HG03097 (cell line): ENCODE results near the gene ZNF536.

Experiments used
- ATAC-seq: cut with Tn5 transposase; IDR thresholded peaks from one replicate; pipeline ENCODE4 v1.9.1; 2021; ENCODE audit not compliant: unreplicated experiment, low FRiP score

ZNF536 gene

DNA sequence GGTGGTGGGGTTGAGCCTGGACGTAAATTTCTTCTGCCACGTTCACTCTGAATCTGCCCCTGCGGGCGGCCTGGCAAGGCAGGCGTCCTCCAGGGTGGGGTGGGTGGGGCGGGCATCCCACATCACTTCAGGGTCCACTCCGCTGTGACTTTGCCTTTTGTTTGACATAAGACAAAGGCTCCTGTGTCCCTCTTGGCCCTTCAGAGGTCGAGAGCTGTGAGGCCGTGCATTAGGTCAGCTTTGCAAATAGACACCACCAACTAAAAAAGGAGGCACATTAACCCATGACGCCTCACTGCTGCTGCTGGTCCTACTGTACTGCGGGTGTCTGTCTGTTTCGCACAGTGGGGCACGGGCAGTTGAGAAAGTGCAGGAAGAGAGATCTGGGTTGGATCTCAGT, 10.5 kb upstream of the ZNF536 start:
- ATAC-seq, result no peak

DNA sequence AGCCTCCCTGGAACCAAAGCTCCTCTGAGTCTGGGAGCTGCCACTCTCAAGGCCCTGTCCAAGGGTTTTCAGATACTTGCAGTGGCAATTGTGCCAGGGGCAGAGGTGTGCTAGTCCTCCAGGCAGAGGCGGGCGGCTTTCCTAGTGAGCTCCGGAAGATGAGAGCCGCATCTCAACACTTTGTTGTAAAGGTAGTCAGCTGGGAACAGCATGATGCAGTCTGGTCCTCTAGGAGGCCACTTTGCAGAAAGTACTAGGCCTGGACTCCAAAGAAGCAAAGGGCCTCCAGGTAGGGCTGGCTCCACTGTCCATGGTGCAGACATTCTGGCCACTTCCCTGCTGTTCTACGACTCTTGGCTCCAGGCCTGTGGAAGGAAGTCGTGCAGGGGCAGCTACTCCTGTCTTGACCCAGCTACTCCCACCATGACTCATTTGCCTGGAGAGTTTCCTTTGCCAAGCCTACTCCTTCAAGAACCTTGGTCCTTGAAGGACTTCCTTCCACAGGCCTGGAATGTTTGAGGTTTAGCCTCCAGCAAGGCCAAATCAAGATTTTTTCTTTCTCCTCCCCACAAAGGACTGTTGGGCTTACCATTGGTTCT, 9.9 kb upstream of the ZNF536 start:
- ATAC-seq, result no peak

DNA sequence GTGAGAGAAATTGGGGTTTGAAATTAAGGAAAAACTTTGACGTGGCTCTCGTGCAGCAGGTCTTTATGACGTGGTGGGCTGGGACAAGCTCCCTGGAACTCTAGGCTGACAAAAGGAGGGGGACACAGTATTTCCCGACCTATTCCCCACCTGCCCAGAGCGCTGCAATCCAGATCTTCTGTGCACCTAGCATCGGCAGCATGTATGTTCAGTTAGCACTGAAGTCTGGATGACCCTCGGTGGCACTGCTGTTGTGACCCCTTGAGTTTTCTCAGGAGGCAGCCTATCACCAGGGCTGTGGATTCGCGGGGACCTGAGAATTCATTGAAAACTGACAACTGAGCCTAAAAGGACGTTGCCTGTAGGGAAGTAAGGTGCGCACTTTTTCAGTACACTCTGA, 9.1 kb upstream of the ZNF536 start:
- ATAC-seq, result no peak

DNA sequence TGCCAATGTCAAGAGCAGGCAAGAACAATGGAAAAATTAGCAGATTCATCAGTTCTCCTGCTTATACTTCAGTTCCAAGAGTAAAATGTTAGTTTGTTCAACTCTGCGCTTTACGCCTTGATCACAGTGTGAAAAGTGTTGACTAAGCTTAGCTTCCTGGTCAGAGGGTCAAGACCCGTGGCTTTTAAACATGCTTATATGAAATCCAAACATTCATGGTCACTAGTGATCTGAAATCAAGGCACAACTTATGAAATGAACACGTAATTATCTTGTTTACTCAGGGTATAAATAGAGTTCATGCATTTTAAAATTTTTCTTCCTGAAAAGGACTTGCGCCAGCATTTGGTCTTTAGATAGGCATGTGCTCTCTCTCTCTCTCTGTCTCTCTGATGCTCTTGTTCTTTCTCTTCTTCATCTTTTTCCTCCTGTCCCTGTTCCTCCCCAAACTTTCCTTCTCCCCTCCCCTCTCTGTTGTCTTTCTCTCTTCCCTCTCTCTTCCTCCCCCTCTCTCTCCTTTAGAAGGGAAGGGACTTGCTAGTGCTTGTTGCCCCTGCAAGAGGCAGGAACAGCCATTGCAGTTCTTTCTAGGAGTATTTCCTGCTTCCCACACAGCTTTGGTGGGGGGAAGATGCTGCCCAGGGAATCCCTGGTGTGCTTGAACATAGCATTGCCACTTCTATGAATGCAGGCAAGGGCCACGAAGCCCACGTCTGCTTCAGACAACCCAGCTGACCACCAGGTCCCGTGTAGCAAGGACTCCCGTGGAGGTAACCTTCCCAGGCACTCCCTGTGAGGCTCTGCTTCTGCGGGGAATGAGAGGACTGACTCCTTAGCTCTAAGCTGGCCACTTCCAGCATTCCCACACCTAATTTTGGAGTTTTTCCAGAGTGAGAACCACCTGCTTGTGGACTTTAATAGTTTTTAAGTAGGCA, 7.1 kb upstream of the ZNF536 start:
- ATAC-seq, result no peak

DNA sequence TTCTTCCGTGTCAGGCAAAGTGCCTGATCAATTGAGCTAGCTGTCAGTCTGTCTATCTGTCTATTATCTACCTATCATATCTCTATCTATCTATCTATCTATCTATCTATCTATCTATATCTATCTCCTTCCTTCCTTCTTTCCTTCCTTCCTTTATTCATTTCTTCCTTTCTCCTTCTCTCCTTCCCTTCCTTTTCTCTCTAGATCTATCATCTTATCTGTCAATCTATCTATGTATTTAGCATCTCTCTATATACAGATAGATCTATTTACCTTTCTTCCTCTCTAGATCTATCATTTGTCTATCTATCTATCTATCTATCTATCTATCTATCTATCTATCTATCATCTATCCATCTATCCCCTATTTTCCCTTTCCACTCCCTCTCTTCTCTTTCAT, 5.9 kb upstream of the ZNF536 start:
- ATAC-seq, result no peak

DNA sequence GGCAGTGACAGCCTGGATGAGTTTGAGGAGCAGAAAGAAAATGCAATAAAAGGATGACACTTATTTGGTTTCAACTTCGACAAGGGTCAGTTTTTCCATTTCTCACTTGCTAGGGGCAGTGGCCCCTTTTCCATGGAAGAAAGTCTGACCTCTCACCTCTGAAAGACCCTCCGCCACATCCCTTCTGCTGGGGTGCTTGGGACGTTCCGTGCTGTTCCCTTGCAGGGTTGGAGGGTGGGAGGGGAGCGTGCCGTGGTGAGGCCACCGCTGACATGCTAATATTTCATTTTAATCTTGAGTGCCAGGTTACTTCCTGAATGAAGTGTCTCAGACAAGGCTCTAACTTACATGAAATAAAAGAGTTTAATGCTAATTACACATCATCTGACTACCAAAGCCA, 5.2 kb upstream of the ZNF536 start:
- no peak for ATAC-seq

DNA sequence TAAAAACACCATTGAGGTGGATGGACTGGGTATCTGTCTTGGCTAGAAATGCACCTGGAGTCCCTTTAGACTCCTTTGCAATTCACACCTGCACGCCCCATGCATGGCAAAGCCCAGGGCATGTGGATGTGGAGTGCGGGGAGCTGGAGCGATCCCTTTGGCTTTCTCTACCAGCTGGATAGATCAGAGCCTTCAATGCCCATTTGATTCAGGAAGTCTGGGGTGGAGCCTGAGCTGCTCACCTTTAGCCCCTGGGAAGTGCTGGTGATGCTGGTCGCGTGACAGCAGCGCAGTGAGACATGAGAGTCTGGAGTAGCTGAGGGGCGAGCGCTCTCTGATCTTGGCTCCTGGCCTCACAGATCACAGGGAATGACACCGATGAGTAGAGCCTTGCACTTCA, 4.8 kb upstream of the ZNF536 start:
- no peak for ATAC-seq

DNA sequence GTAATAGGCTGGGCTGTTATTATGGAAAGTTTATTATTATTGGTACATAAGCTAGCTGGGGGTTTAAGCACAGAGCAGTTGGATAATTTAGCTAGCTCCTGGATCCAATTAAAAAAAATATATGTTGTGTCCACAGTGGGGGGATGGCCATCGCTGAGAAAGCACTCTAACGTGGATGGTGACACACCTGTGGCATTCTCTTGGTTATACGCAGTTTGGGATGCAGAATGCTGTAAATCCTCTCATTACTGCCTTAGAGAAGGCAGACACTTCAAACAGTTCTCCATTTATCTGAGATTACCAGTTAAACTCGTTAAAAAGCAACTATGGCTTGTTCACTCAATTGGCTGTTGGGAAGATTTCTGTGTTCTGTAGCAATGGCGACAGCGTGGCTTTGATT, 2.4 kb upstream of the ZNF536 start:
- ATAC-seq, result no peak

DNA sequence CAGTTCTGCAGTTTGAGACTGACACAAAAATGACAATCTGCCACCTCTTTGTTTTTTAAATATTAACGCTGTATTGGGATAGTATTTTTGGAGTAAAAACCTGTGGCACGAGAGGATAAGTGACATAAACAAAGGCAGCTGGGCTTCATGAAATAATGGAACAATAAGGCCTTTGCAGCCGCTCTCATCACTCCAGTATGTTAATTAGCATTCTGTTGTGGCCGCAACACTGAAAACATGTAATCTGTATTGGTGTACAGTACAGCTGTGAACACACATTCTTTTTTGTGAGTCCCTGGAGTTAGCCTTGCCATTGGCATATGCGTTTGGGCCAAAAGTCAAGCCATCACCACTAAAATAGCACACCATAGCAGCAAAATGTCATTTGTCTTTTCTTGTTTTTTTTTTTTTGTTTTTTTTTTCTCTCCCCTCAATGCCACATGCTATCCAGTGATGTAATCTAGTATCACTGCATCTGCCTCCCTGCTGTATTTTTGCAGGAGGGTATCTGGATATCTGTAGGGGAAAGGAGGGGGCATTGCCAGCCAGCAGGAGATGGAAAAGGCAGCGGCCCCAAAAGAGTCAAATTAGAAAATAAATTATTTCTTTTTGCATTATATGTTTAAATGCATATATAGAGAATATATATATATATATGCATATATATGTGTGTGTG, 885 bp upstream of the ZNF536 start:
- no peak for ATAC-seq

DNA sequence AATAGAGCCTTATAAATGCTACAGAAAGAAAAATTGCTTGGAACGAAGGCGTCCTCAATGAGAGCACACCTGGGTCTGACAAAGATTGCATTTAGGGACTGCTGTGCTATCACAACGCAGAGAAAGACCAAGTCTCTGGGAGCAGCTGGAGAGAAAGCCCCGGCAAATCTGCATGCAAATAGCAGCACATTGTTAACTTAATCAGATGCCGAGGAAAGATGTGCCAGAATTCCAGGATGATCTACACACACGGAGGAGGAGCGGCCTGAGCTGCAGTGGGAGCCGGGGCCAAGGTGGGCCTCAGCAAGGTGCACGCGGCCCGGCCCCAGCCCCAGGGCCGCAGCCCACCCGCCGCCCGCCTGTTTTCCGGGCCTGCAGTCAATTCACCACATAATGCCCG, 1.4 kb downstream of the ZNF536 start:
- ATAC-seq, result no peak

DNA sequence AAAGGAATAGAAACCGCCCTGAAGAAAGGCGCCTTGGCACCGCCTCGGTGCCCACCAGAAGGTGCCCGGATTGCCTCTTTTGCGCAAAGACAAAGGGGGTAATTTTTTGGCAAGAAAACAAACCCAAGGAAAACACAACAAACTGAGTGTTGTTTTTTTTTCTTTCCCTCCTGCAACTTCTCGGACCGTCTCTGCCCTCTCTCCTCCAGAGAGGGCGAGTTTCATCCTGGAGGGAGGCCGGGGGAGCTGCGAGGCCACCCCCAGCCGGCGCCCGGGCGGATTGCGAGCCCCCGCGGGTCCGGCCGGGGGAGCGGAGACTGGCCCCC, 2.3 kb downstream of the ZNF536 start:
- ATAC-seq, result no peak

DNA sequence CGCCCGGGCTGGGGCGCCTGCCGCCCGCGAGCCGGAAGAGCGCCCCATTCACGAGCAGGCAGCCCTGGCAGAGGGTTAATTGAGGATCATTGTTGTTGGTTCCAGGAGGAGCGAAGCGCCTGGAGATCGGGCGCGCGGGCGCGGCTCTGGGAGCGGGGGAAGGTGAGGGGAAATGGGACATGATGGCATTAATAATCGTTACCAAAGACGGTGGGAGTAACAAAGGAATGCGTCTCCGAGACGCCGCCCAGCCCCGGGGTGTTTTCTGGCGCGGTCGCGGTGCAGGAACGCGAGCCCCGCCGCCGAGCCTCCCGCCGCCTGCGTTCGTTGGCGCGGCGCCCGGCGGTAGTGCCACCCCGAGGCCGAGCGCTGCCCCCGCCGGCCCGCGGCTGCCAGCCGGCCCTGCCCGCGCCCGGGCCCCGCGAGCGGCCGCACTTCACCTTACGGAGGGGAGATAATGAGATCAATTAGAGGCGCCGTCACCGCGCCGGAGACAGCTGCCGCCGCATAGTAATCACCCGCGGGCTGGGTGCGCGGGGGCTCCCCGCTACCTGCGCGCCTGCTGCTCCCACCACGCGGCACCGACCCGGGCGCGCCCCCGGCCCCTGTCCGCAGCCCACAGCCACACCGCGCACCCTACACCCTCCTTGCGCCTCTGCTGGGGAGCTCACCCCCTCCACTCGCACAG, 2.8 kb downstream of the ZNF536 start:
- no peak for ATAC-seq

DNA sequence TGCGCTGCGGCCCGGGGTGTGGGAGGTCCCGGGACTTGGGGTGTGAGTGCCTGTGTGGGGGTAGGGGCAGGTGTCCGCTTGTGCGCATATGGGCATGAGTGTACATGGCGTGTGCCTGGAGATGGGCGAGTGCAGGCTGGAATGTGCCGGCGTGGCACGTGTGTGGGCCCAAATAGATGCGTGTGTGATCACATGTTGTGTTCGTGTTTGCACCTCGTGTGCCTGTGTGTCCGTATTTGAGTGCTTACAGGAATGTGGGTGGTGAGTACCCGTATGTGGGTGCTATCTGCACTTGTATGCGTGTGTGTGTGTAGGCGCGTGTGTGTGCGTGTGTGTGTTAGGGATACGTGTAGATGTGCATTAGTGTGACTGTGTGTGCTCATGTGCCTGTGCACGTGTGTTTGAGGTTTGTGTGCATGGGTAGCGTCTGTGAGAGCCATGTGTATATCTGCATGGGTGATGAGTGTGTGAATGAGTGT, 3.4 kb downstream of the ZNF536 start:
- ATAC-seq, result no peak

DNA sequence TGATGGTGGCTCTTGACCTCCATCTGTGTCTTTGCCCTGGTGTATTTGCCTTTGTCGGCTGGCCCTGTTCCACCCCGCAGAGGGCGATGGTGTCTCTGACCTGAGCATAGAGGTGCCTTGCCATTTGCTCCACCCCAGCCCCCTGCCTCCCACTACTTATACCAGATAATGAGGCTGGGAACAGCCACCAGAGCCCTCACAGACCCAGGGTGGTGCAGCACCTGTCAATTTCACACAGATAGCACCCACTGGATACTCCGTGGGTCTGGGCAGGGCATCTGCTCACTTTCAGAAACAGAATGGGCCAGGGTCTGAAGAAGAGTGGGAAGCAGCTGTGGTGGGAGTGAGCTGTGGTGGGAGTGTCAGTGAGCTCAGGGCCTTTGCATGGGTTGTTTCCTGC, 4.1 kb downstream of the ZNF536 start:
- no peak for ATAC-seq

DNA sequence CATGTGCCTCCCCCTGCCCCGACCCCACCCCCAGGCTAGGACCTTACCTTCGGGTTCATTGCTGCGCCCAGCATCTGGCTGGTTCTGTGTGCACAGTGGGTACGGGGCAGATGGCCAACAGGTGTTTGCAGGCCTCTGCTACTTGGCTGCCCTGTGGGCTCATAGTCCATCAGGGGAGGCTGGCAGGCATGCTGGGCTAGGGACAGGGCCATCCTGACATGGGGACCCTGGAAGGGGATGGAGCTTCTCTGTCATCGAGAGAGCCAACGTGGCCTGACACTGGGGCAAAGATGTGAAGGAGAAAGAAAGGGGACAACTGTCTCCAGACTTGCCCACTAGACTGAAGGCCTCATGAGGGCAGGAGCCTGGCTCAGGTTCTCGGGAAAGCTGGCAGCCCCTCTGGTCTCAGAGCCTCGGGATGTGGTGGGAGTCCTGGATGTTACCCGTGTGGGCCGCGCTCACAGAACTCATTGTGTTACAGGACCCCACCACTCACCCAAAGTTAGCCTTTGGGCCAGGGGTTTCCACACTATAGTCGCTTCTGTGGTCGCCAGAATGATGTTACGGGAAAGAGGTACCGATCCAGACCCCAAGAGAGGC, 4.7 kb downstream of the ZNF536 start:
- ATAC-seq, result no peak

DNA sequence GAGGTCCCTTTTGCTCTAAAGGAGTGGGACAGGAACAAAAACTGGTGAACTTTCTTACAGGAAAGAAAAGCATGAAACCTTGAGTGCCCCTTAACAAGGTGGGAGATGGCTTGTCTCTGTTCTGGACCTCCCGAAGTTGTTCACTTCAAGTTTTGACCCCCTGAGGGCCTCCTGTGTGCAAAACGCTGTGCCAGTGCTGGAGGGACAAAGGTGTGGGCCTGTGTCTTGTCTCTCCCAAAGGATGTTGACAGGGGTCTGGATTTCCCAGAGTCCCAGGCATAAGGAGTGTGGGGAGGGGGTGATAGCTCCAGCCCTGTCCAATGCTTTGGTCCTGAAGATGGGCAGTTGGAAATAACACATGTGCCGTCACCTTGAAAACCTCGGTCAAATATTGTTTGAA, 6.5 kb downstream of the ZNF536 start:
- no peak for ATAC-seq

DNA sequence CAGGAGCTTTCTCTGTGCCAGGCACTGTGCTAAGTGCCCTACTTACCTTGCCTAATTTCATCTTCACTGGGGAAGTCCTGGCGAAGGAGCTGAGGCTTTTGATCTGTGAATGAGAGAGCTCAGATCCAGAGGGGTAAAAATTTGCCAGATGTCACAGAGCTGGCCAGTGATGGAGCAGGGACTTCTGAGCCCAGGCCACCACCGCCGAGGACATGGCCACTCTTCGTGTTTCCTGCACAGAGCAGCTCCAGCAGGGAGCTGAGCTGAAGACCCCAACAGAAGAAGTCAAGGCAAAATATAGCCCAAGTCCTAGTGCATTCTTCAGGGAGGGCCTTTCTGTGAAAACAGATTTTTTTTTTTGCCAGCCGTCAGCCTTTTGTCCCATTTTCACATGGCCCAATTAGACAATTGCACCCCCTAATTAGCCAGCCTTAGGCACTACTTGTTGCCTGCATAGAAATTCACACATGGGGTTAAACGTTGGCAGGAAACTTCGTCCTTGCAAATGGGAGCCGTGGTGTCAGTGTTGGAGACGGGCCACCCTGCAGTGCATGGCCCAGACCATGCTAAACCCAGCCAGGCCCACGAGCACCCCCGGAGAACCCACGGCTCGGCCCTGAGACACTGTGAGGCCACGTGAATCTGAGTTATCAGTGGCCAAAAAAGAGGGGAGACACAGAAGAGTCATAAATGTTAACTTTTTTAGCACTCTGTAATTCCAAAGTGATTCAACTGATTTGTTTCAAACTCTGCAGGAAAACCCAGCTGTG, 7.8 kb downstream of the ZNF536 start:
- no peak for ATAC-seq

DNA sequence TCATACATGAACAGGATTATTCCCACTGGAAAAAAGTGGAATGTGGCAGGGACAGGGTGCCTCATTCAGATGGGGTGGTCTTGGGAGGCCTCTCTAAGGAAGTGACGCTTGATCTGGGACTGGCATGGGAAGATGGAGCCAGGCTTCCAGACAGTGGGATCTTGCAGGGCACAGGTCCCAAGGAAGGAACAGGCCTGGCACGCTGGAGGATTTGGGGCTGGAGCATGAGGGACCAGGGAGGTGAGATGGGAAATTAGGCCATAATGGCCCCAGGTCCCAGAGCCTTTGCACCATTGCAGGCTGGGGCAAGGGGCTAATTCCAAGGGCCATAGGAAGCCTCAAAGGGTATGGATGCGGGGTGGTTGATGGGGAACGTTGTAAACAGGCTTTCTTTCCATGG, 9.2 kb downstream of the ZNF536 start:
- ATAC-seq, result no peak

DNA sequence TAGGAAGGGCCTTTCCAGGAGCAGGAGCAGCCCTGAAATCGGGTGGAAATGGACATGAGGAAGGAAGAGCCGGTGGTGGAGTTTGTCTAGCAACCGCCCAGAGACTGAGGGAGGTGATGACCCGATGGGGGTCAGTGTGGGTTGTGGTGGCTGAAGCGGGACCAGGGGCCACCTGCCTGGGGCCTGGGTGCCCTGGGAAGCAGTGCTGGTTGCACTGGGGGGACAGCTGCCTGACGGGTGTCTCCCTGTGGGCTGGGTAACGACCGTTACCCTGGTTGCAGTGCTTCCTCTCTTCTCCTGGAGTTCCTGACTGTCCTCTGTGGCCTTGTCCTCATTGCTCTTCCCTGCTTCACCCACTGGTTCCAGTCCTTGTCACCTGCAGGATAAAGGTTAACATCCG, 13.0 kb downstream of the ZNF536 start:
- ATAC-seq, result no peak

DNA sequence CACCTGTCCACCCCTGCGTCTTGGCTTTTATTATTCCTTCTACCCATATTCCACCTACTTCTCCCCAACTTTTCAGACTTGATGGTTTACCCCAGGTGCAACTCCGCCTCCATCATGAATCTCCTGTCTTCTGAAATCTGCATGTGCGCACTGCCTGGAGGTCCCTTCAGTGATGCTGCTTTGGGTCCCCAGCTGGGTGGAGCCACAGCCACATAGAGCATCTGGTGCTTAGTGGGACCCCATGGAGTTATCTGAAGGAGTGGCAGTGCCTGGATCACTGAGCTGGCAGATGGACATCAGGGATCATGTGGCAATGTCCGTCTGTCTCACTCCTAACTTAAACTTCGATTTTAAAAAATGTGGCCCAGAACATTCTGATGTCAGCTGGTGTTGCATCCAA, 13.5 kb downstream of the ZNF536 start:
- ATAC-seq, result no peak
